HEK293 (cell line): ENCODE measurements around the gene TBCEL.

ENCODE experiments used
- KLF8 ChIP-seq: fragments of 450-650 bp; formaldehyde crosslinking; IDR thresholded peaks from 2 replicates; pipeline ENCODE4 v1.5.1; 2016; ENCODE audit warnings: missing biosample characterization, missing genetic modification characterization
- ZNF660 ChIP-seq: fragments of 450-650 bp; IDR thresholded peaks from 2 replicates; pipeline ENCODE4 v1.5.1; 2018; ENCODE audit warnings: missing biosample characterization, mild to moderate bottlenecking, missing genetic modification characterization
- ZNF791 ChIP-seq: fragments of 450-650 bp; formaldehyde crosslinking; IDR thresholded peaks from 2 replicates; pipeline ENCODE4 v1.5.1; 2016; ENCODE audit warnings: missing biosample characterization, missing genetic modification characterization
- TF ChIP-seq, protein P1 (sequence below): fragments of 450-650 bp; formaldehyde crosslinking; IDR thresholded peaks from 2 replicates; pipeline ENCODE4 v1.5.1; 2016; ENCODE audit warnings: missing biosample characterization, missing genetic modification characterization
- TF ChIP-seq, protein P2 (sequence below): fragments of 450-650 bp; formaldehyde crosslinking; IDR thresholded peaks from 2 replicates; pipeline ENCODE4 v1.5.1; 2017; ENCODE audit warnings: missing biosample characterization, missing genetic modification characterization

- TF ChIP-seq ZNF660 (tag by site-specific recombination) (no peak), KLF8 (no peak), ZNF791 (tag by site-specific recombination) (no peak)
- TF ChIP-seq, protein P1, sequence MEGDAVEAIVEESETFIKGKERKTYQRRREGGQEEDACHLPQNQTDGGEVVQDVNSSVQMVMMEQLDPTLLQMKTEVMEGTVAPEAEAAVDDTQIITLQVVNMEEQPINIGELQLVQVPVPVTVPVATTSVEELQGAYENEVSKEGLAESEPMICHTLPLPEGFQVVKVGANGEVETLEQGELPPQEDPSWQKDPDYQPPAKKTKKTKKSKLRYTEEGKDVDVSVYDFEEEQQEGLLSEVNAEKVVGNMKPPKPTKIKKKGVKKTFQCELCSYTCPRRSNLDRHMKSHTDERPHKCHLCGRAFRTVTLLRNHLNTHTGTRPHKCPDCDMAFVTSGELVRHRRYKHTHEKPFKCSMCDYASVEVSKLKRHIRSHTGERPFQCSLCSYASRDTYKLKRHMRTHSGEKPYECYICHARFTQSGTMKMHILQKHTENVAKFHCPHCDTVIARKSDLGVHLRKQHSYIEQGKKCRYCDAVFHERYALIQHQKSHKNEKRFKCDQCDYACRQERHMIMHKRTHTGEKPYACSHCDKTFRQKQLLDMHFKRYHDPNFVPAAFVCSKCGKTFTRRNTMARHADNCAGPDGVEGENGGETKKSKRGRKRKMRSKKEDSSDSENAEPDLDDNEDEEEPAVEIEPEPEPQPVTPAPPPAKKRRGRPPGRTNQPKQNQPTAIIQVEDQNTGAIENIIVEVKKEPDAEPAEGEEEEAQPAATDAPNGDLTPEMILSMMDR (tag by site-specific recombination): no peak
- TF ChIP-seq, protein P2, sequence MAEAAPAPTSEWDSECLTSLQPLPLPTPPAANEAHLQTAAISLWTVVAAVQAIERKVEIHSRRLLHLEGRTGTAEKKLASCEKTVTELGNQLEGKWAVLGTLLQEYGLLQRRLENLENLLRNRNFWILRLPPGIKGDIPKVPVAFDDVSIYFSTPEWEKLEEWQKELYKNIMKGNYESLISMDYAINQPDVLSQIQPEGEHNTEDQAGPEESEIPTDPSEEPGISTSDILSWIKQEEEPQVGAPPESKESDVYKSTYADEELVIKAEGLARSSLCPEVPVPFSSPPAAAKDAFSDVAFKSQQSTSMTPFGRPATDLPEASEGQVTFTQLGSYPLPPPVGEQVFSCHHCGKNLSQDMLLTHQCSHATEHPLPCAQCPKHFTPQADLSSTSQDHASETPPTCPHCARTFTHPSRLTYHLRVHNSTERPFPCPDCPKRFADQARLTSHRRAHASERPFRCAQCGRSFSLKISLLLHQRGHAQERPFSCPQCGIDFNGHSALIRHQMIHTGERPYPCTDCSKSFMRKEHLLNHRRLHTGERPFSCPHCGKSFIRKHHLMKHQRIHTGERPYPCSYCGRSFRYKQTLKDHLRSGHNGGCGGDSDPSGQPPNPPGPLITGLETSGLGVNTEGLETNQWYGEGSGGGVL (tag by site-specific recombination): no peak
Observed at GRCh38 chr11:120988603-120989002, 35.3 kb upstream of the TBCEL start.
